Measurements from ENCODE around the gene NCOA3.
A peak's percentile ranks its signal among the peaks of the same experiment; 100 is the strongest.

The NCOA3 gene

GRCh38 chr20:47667086-47667485 lies 165.4 kb downstream of the NCOA3 start:
- no peak for DNase-seq (ENCODE audit: low read depth)

GRCh38 chr20:47667531-47668312 lies 166.0 kb downstream of the NCOA3 start:
- DNase-seq (ENCODE audit: low read depth), result no peak

GRCh38 chr20:47668313-47669151 lies 166.8 kb downstream of the NCOA3 start:
- DNase-seq (ENCODE audit: low read depth), result no peak

- no peak for DNase-seq (ENCODE audit: low read depth)
Measured at GRCh38 chr20:47669152-47669425, 167.4 kb downstream of the NCOA3 start.

GRCh38 chr20:47669489-47669888 lies 167.8 kb downstream of the NCOA3 start:
- DNase-seq (ENCODE audit: low read depth), result no peak

- no peak for DNase-seq (ENCODE audit: low read depth)
Measured at GRCh38 chr20:47669927-47670890, 168.5 kb downstream of the NCOA3 start.

- no peak for DNase-seq (ENCODE audit: low read depth)
Measured at GRCh38 chr20:47670913-47671312, 169.2 kb downstream of the NCOA3 start.

GRCh38 chr20:47672166-47672565 lies 170.5 kb downstream of the NCOA3 start:
- DNase-seq (ENCODE audit: low read depth), result no peak

- no peak for DNase-seq (ENCODE audit: low read depth)
Measured at GRCh38 chr20:47672886-47673670, 171.4 kb downstream of the NCOA3 start.

GRCh38 chr20:47673671-47673955 lies 171.9 kb downstream of the NCOA3 start:
- DNase-seq (ENCODE audit: low read depth), result no peak

- DNase-seq (ENCODE audit: low read depth), result no peak
Measured at GRCh38 chr20:47674145-47674544, 172.5 kb downstream of the NCOA3 start.

- DNase-seq (ENCODE audit: low read depth), result no peak
Measured at GRCh38 chr20:47674686-47675085, 173.0 kb downstream of the NCOA3 start.

- no peak for DNase-seq (ENCODE audit: low read depth)
Measured at GRCh38 chr20:47675190-47676142, 173.8 kb downstream of the NCOA3 start.

- DNase-seq (ENCODE audit: low read depth), result no peak
Measured at GRCh38 chr20:47676219-47676721, 174.6 kb downstream of the NCOA3 start.

GRCh38 chr20:47676912-47677634 lies 175.4 kb downstream of the NCOA3 start:
- no peak for DNase-seq (ENCODE audit: low read depth)

GRCh38 chr20:47677635-47678453 lies 176.2 kb downstream of the NCOA3 start:
- DNase-seq (ENCODE audit: low read depth), result peak; percentile 68

GRCh38 chr20:47678536-47678935 lies 176.8 kb downstream of the NCOA3 start:
- DNase-seq (ENCODE audit: low read depth), result no peak

GRCh38 chr20:47679462-47679861 lies 177.8 kb downstream of the NCOA3 start:
- no peak for DNase-seq (ENCODE audit: low read depth)

Measured in activated T-cell treated with anti-CD3 and anti-CD28 coated beads for 48 hours (primary cell).